ENCODE measurements around the gene OR10K1. TPM values are rescaled to one million over a fixed set of nuclear protein-coding genes. Genes with fewer than 3 reads are reported as not detected.

Gene OR10K1
- total and polyA plus RNA-seq, 9 of the 15 experiments (the other 6 are each of a cell fraction or from before 2014, with no cell fraction given), result not detected

- Histone ChIP-seq H3K4me3 (no peak overlapping the region), H3K4me2 (ENCODE audit: insufficient read depth, low read length) (no peak overlapping the region), H3K9me1 (ENCODE audit: control insufficient read depth, insufficient read depth, low read length) (no peaks in the 10 kb centered on the region), H4K20me1 (replicated peaks; ENCODE audit: control insufficient read depth, insufficient read depth, low read length) (no peaks in the 10 kb centered on the region), H3K27ac (ENCODE audit: extremely low read depth, low read depth, low read length) (no peak overlapping the region), H3K9me3 (replicated peaks; ENCODE audit: control insufficient read depth, insufficient read depth, low read depth, low read length) (no peaks in the 10 kb centered on the region), H3K27me3 (ENCODE audit: control insufficient read depth in 2 of 2, insufficient read depth in 2 of 2, low read length in 2 of 2) (no peaks in the 10 kb centered on the region), H3K36me3 (ENCODE audit: control insufficient read depth, insufficient read depth, low read length) (no peaks in the 10 kb centered on the region), H3K4me1 (replicated peaks in 1 of 2; ENCODE audit: control insufficient read depth in 2 of 2, insufficient read depth in 2 of 2, low read length in 2 of 2) (no peaks in the 10 kb centered on the region), H2AFZ (ENCODE audit: low read depth, low read length) (no peak overlapping the region), H3K79me2 (ENCODE audit: control insufficient read depth, insufficient read depth, low read length) (no peaks in the 10 kb centered on the region), H3K9ac (ENCODE audit: insufficient read depth in 1 of 2, low read depth in 2 of 2, low read length in 2 of 2) (no peak overlapping the region)
- FAIRE-seq (no peak), DNase-seq (ENCODE audit: extremely low read depth in 1 of 4, low spot score in 3 of 4) (no peak), ATAC-seq (no peak)
- 0% methylated on average over 3 of the region's 3 CpGs for WGBS (ENCODE audit: insufficient coverage, low coverage, missing lambda C conversion rate)
- POLR2A ChIA-PET, result no interaction called here
- intact Hi-C loops (cut with micrococcal nuclease), result no loop called here
- in situ Hi-C loops (cut with MboI), result no loop called here
- CTCF ChIA-PET (ENCODE audit: low intra/inter-chr PET ratio), result no interaction called here
- BruUV-seq (replicated peaks), result no TSS peak
- TF ChIP-seq ZNF695 (CRISPR knock-in tag; IDR thresholded peaks at IDR 0.05) (no peak), POLR2AphosphoS2 (IDR thresholded peaks at IDR 0.05; ENCODE audit: low read length) (no peak), GABPA (tag; conservative IDR thresholded peaks at IDR 0.05; ENCODE audit: low read depth) (no peak), AFF4 (CRISPR knock-in tag; IDR thresholded peaks at IDR 0.05) (no peak), KAT7 (CRISPR knock-in tag; IDR thresholded peaks at IDR 0.05; ENCODE audit: borderline replicate concordance) (no peak), CHAMP1 (IDR thresholded peaks at IDR 0.05) (no peak), ETS2 (tag; IDR thresholded peaks at IDR 0.05; ENCODE audit: borderline replicate concordance, poor library complexity, severe bottlenecking) (no peak), GMEB1 (CRISPR knock-in tag; IDR thresholded peaks at IDR 0.05) (no peak), ZBTB12 (CRISPR knock-in tag; IDR thresholded peaks at IDR 0.05) (no peak)
Measured at GRCh38 chr1:158493054-158493453, 31.4 kb downstream of the OR10K1 start.

All from K562 (cell line).